HG02798 (cell line): ENCODE results near the gene BTLA.
"Not testable (repeated sequence)": the region's sequence is repeated elsewhere in the genome, so short reads cannot be mapped to it uniquely, and the experiment has no call there.

Experiments
- ATAC-seq: cut with Tn5 transposase; IDR thresholded peaks from one replicate; pipeline ENCODE4 v1.9.1; 2021; ENCODE audit warnings: mild to moderate bottlenecking; ENCODE audit not compliant: unreplicated experiment, poor library complexity

Gene BTLA

GRCh38 chr3:112498914-112499711, at the start of gene BTLA:
BTLA (minus strand) TSS chr3:112499472; CDS start chr3:112499358, 114 bp downstream.
- ATAC-seq, result peak; percentile 65

GRCh38 chr3:112546216-112546759, 47.0 kb upstream of the BTLA start:
- ATAC-seq, result no peak

GRCh38 chr3:112539825-112540650, 40.8 kb upstream of the BTLA start:
- ATAC-seq, result peak; percentile 93

- no peak for ATAC-seq
These were observed 32.1 kb upstream of the BTLA start for GRCh38 chr3:112531358-112531781.

- no peak for ATAC-seq
These were observed 31.3 kb upstream of the BTLA start for GRCh38 chr3:112530573-112530972.

- not testable (repeated sequence) for ATAC-seq
These were observed 24.9 kb upstream of the BTLA start for GRCh38 chr3:112524127-112524526.

GRCh38 chr3:112519424-112520001, 20.2 kb upstream of the BTLA start:
- peak; percentile 45 for ATAC-seq

GRCh38 chr3:112518970-112519369, 19.7 kb upstream of the BTLA start:
- not testable (repeated sequence) for ATAC-seq

- peak; percentile 100 for ATAC-seq
These were observed 15.4 kb upstream of the BTLA start for GRCh38 chr3:112514527-112515128.

- no peak for ATAC-seq
These were observed 13.0 kb upstream of the BTLA start for GRCh38 chr3:112512320-112512719.

- no peak for ATAC-seq
These were observed 9.6 kb upstream of the BTLA start for GRCh38 chr3:112508860-112509259.

- no peak for ATAC-seq
These were observed 9.0 kb upstream of the BTLA start for GRCh38 chr3:112508261-112508660.

GRCh38 chr3:112505907-112506306, 6.6 kb upstream of the BTLA start:
- ATAC-seq, result no peak

- ATAC-seq, result no peak
These were observed 4.9 kb upstream of the BTLA start for GRCh38 chr3:112504123-112504522.

GRCh38 chr3:112503304-112503972, 4.2 kb upstream of the BTLA start:
- no peak for ATAC-seq

- no peak for ATAC-seq
These were observed 1.3 kb upstream of the BTLA start for GRCh38 chr3:112500621-112501020.

- ATAC-seq, result no peak
These were observed 1.2 kb downstream of the BTLA start for GRCh38 chr3:112497897-112498548.

GRCh38 chr3:112496366-112497067, 2.8 kb downstream of the BTLA start:
- no peak for ATAC-seq

- ATAC-seq, result not testable (repeated sequence)
These were observed 4.9 kb downstream of the BTLA start for GRCh38 chr3:112494448-112494767.
